SKM-1 treated with dmso at 0.1 percent for 144 hours (cell line): ENCODE measurements around the gene SF3B4.
"Not testable (repeated sequence)": the region's sequence is repeated elsewhere in the genome, so short reads cannot be mapped to it uniquely, and the experiment has no call there.

Source experiments
- DNase-seq: peaks from one replicate; lab custom pipeline; 2025; ENCODE audit not compliant: unreplicated experiment; lab: John Stamatoyannopoulos, UW

The SF3B4 gene

GRCh38 chr1:149888247-149888998 is 39.2 kb downstream of the SF3B4 start:
- DNase-seq, result peak; percentile 98

GRCh38 chr1:149887456-149888246 is 40.0 kb downstream of the SF3B4 start:
- DNase-seq, result peak; percentile 100

- DNase-seq, result not testable (repeated sequence)
Measured at GRCh38 chr1:149887196-149887455, 40.5 kb downstream of the SF3B4 start.

GRCh38 chr1:149886396-149887195 is 41.0 kb downstream of the SF3B4 start:
- peak; percentile 99 for DNase-seq

- DNase-seq, result not testable (repeated sequence)
Measured at GRCh38 chr1:149886121-149886395, 41.5 kb downstream of the SF3B4 start.

- peak; percentile 91 for DNase-seq
Measured at GRCh38 chr1:149885339-149886120, 42.1 kb downstream of the SF3B4 start.

GRCh38 chr1:149884433-149885338 is 42.9 kb downstream of the SF3B4 start:
- DNase-seq, result peak; percentile 95

GRCh38 chr1:149883598-149884247 is 43.9 kb downstream of the SF3B4 start:
- DNase-seq, result no peak

- DNase-seq, result no peak
Measured at GRCh38 chr1:149881876-149882275, 45.7 kb downstream of the SF3B4 start.

- no peak for DNase-seq
Measured at GRCh38 chr1:149879556-149879955, 48.0 kb downstream of the SF3B4 start.

- DNase-seq, result no peak
Measured at GRCh38 chr1:149877211-149877946, 50.2 kb downstream of the SF3B4 start.
